HepG2 (cell line): ENCODE measurements around the gene MRAP. TPM values are rescaled to one million over a fixed set of nuclear protein-coding genes. Genes with fewer than 3 reads are reported as not detected.

Experiments used
- HDAC6 ChIP-seq: fragments of 200-600 bp; sonication (generic); IDR thresholded peaks from 2 replicates; pipeline ENCODE4 v1.7.0; 2017; ENCODE audit warnings: mild to moderate bottlenecking, antibody characterized with exemption, low read length, low read depth
- HMG20B ChIP-seq: conservative IDR thresholded peaks from 2 replicates; pipeline ENCODE4 v1.6.1; 2016; ENCODE audit warnings: missing genetic modification reagents, missing compliant biosample characterization
- KDM1A ChIP-seq: IDR thresholded peaks from 2 replicates; pipeline ENCODE4 v1.6.1; 2016; ENCODE audit warnings: missing compliant biosample characterization
- NFKB2 ChIP-seq: sonication (generic); formaldehyde crosslinking; IDR thresholded peaks from 2 replicates; pipeline ENCODE4 v1.4.0; 2020; ENCODE audit warnings: missing genetic modification reagents, borderline replicate concordance
- PHF21A ChIP-seq: sonication (generic); formaldehyde crosslinking; IDR thresholded peaks from 2 replicates; pipeline ENCODE4 v1.5.0; 2020; ENCODE audit warnings: mild to moderate bottlenecking, missing genetic modification reagents
- ZNF225 ChIP-seq: sonication (generic); formaldehyde crosslinking; IDR thresholded peaks from 2 replicates; pipeline ENCODE4 v1.4.0; 2020; ENCODE audit warnings: mild to moderate bottlenecking, missing genetic modification reagents
- ZNF547 ChIP-seq: sonication (generic); formaldehyde crosslinking; IDR thresholded peaks from 2 replicates; pipeline ENCODE4 v1.5.1; 2020; ENCODE audit warnings: mild to moderate bottlenecking, missing genetic modification reagents
- ZNF572 ChIP-seq: sonication (generic); formaldehyde crosslinking; IDR thresholded peaks from 2 replicates; pipeline ENCODE4 v1.5.1; 2020; ENCODE audit warnings: mild to moderate bottlenecking, missing genetic modification reagents
- ZNF614 ChIP-seq: IDR thresholded peaks from 2 replicates; pipeline ENCODE4 v1.6.1; 2018; ENCODE audit warnings: missing biosample characterization, missing genetic modification reagents, inconsistent platforms, borderline replicate concordance
- ZNF678 ChIP-seq: sonication (generic); formaldehyde crosslinking; IDR thresholded peaks from 2 replicates; pipeline ENCODE4 v1.4.0; 2020; ENCODE audit warnings: mild to moderate bottlenecking, missing genetic modification reagents
- polyA plus RNA-seq, 8 experiments: library from polyadenylated mRNA; depleted of rRNA in 3 of 8; stranded (reverse) in 7 of 8; unstranded in 1 of 8; fragments of >200 nt; fragmentation: Illumina TruSeq in 4 of 8; extraction: Trizol in 4 of 8; gene quantifications; 2 replicates each; pipeline versions ENCODE4 v1.2.1 to v1.2.3, GENCODE V29; 2011 to 2016; ENCODE audit warnings: low read depth in 4 of 8, missing spikeins in 1 of 8, mixed read lengths in 1 of 8; ENCODE audit not compliant: insufficient read depth in 1 of 8
- total RNA-seq, 5 experiments: library from RNA; depleted of rRNA; stranded (reverse); fragments of >200 nt; fragmentation: Illumina TruSeq; extraction: Trizol; gene quantifications; 2 replicates each; pipeline ENCODE4 v1.2.3, GENCODE V29; 2016; ENCODE audit warnings: low read depth in 1 of 5
- TF ChIP-seq, protein P1 (sequence below): sonication (generic); formaldehyde crosslinking; conservative IDR thresholded peaks from 2 replicates; pipeline ENCODE4 v1.4.0; 2020; ENCODE audit warnings: mild to moderate bottlenecking, missing genetic modification reagents, moderate library complexity
- TF ChIP-seq, protein P2 (sequence below): IDR thresholded peaks from 2 replicates; pipeline ENCODE4 v1.6.1; 2016; ENCODE audit warnings: low read depth, missing genetic modification reagents, missing compliant biosample characterization
- TF ChIP-seq, protein P3 (sequence below): sonication (generic); formaldehyde crosslinking; IDR thresholded peaks from 2 replicates; pipeline ENCODE4 v1.8.0; 2022; ENCODE audit warnings: mild to moderate bottlenecking, missing genetic modification reagents
- TF ChIP-seq, protein P4 (sequence below): sonication (generic); formaldehyde crosslinking; IDR thresholded peaks from 2 replicates; pipeline ENCODE4 v1.4.0; 2020; ENCODE audit warnings: missing genetic modification reagents

Gene MRAP
- total and polyA plus RNA-seq, 2 of the 13 experiments (the other 11 are each of a cell fraction or from before 2014, with no cell fraction given): 0.46 to 1.2 TPM

DNA sequence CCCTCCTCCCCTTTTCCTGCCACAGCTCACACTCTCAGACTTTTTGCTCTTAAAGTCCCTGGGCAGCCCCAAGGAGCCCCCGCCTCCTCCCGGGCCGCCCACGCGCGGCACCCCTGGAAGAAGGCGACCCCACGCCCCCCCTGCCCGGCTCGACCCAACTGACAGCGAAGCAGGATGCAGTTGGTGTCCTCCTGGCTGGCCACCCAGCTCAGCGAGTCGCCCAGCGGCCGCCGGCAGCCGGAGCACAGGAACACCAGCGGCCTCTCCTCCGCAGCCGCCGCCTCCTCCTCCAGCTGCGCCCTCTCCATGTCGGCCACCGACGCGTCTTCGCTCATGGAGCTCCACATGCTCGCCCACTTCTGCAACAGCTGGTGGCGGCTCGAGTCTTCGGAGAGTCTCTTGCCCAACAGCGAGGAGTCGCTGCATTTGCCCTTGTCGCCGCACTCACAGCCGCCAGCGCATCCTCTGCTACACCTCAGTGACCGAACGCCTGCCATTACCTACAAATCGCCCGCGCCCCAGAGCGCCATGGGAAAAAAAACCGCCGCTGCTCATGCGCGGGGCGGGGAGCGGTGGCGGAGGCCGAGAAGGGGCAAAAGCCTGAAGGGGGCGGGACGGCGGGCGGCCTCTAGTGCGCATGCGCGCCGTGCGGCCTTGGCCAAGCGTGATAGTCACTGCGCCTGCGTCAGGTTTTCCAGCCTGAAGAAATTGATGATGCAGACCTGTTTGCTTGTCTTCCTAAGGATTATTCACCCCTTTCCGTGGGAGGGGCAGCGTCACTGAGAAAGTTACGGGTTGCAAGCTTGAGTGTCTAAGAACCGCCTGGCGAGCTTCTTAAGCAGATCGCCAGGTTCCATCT is 19.9 kb upstream of the MRAP start, which contains the start of gene MIS18A (continued):
- TF ChIP-seq ZNF678 (CRISPR knock-in tag) (no peak), NFKB2 (CRISPR knock-in tag) (peak; percentile 54; the same call in 1 of the 2 replicates), ZNF614 (CRISPR knock-in tag) (no peak), ZNF547 (CRISPR knock-in tag) (peak; percentile 66; the same call in 1 of the 2 replicates), HMG20B (CRISPR knock-in tag) (no peak), PHF21A (0 out of 2 replicates have a peak, but pooled peaks have one; percentile 38), ZNF225 (CRISPR knock-in tag) (peak; percentile 65; the same call in 1 of the 2 replicates), HDAC6 (no peak), ZNF572 (CRISPR knock-in tag) (no peak), KDM1A (CRISPR knock-in tag) (no peak)
- TF ChIP-seq, protein P1, sequence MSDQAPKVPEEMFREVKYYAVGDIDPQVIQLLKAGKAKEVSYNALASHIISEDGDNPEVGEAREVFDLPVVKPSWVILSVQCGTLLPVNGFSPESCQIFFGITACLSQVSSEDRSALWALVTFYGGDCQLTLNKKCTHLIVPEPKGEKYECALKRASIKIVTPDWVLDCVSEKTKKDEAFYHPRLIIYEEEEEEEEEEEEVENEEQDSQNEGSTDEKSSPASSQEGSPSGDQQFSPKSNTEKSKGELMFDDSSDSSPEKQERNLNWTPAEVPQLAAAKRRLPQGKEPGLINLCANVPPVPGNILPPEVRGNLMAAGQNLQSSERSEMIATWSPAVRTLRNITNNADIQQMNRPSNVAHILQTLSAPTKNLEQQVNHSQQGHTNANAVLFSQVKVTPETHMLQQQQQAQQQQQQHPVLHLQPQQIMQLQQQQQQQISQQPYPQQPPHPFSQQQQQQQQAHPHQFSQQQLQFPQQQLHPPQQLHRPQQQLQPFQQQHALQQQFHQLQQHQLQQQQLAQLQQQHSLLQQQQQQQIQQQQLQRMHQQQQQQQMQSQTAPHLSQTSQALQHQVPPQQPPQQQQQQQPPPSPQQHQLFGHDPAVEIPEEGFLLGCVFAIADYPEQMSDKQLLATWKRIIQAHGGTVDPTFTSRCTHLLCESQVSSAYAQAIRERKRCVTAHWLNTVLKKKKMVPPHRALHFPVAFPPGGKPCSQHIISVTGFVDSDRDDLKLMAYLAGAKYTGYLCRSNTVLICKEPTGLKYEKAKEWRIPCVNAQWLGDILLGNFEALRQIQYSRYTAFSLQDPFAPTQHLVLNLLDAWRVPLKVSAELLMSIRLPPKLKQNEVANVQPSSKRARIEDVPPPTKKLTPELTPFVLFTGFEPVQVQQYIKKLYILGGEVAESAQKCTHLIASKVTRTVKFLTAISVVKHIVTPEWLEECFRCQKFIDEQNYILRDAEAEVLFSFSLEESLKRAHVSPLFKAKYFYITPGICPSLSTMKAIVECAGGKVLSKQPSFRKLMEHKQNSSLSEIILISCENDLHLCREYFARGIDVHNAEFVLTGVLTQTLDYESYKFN: peak; percentile 13; the same call in 1 of the 2 replicates
- TF ChIP-seq, protein P2, sequence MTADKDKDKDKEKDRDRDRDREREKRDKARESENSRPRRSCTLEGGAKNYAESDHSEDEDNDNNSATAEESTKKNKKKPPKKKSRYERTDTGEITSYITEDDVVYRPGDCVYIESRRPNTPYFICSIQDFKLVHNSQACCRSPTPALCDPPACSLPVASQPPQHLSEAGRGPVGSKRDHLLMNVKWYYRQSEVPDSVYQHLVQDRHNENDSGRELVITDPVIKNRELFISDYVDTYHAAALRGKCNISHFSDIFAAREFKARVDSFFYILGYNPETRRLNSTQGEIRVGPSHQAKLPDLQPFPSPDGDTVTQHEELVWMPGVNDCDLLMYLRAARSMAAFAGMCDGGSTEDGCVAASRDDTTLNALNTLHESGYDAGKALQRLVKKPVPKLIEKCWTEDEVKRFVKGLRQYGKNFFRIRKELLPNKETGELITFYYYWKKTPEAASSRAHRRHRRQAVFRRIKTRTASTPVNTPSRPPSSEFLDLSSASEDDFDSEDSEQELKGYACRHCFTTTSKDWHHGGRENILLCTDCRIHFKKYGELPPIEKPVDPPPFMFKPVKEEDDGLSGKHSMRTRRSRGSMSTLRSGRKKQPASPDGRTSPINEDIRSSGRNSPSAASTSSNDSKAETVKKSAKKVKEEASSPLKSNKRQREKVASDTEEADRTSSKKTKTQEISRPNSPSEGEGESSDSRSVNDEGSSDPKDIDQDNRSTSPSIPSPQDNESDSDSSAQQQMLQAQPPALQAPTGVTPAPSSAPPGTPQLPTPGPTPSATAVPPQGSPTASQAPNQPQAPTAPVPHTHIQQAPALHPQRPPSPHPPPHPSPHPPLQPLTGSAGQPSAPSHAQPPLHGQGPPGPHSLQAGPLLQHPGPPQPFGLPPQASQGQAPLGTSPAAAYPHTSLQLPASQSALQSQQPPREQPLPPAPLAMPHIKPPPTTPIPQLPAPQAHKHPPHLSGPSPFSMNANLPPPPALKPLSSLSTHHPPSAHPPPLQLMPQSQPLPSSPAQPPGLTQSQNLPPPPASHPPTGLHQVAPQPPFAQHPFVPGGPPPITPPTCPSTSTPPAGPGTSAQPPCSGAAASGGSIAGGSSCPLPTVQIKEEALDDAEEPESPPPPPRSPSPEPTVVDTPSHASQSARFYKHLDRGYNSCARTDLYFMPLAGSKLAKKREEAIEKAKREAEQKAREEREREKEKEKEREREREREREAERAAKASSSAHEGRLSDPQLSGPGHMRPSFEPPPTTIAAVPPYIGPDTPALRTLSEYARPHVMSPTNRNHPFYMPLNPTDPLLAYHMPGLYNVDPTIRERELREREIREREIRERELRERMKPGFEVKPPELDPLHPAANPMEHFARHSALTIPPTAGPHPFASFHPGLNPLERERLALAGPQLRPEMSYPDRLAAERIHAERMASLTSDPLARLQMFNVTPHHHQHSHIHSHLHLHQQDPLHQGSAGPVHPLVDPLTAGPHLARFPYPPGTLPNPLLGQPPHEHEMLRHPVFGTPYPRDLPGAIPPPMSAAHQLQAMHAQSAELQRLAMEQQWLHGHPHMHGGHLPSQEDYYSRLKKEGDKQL: no peak
- TF ChIP-seq, protein P3, sequence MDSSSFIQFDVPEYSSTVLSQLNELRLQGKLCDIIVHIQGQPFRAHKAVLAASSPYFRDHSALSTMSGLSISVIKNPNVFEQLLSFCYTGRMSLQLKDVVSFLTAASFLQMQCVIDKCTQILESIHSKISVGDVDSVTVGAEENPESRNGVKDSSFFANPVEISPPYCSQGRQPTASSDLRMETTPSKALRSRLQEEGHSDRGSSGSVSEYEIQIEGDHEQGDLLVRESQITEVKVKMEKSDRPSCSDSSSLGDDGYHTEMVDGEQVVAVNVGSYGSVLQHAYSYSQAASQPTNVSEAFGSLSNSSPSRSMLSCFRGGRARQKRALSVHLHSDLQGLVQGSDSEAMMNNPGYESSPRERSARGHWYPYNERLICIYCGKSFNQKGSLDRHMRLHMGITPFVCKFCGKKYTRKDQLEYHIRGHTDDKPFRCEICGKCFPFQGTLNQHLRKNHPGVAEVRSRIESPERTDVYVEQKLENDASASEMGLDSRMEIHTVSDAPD (CRISPR knock-in tag): peak; percentile 63; the same call in 1 of the 2 replicates
- TF ChIP-seq, protein P4, sequence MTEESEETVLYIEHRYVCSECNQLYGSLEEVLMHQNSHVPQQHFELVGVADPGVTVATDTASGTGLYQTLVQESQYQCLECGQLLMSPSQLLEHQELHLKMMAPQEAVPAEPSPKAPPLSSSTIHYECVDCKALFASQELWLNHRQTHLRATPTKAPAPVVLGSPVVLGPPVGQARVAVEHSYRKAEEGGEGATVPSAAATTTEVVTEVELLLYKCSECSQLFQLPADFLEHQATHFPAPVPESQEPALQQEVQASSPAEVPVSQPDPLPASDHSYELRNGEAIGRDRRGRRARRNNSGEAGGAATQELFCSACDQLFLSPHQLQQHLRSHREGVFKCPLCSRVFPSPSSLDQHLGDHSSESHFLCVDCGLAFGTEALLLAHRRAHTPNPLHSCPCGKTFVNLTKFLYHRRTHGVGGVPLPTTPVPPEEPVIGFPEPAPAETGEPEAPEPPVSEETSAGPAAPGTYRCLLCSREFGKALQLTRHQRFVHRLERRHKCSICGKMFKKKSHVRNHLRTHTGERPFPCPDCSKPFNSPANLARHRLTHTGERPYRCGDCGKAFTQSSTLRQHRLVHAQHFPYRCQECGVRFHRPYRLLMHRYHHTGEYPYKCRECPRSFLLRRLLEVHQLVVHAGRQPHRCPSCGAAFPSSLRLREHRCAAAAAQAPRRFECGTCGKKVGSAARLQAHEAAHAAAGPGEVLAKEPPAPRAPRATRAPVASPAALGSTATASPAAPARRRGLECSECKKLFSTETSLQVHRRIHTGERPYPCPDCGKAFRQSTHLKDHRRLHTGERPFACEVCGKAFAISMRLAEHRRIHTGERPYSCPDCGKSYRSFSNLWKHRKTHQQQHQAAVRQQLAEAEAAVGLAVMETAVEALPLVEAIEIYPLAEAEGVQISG (CRISPR knock-in tag): peak; percentile 77
